ENCODE results near the gene SOCS2. TPM values are rescaled to one million over a fixed set of nuclear protein-coding genes. Genes with fewer than 3 reads are reported as not detected.

Gene SOCS2
- total and polyA plus RNA-seq, 2 of the 13 experiments (the other 11 are each of a cell fraction or from before 2014, with no cell fraction given) = 0.62 to 1.5 TPM

GRCh38 chr12:93570552-93571364 is 1.7 kb upstream of the SOCS2 start (continued):
- no peak for TF ChIP-seq ARNTL (CRISPR knock-in tag; IDR thresholded peaks at IDR 0.05)
- TF ChIP-seq SNAPC5 (CRISPR knock-in tag; IDR thresholded peaks at IDR 0.05; ENCODE audit: borderline replicate concordance) = no peak
- no peak for TF ChIP-seq ARNT (IDR thresholded peaks at IDR 0.05)
- peak; percentile 53; the same call in 1 of the 2 replicates for TF ChIP-seq ZNF512B (CRISPR knock-in tag; IDR thresholded peaks at IDR 0.05; ENCODE audit: borderline replicate concordance)
- 0 out of 2 replicates have a peak, but pooled peaks have one; percentile 22 for TF ChIP-seq ISL2 (CRISPR knock-in tag; IDR thresholded peaks at IDR 0.05)
- TF ChIP-seq ZNF224 (CRISPR knock-in tag; IDR thresholded peaks at IDR 0.05) = peak; percentile 48; the same call in 1 of the 2 replicates
- no peak for TF ChIP-seq PHB2 (IDR thresholded peaks at IDR 0.05; ENCODE audit: partially characterized antibody)
- TF ChIP-seq ZNF296 (CRISPR knock-in tag; conservative IDR thresholded peaks at IDR 0.05) = no peak
- TF ChIP-seq ZNF564 (CRISPR knock-in tag; IDR thresholded peaks at IDR 0.05) = no peak
- no peak; the same call in 1 of the 2 replicates for TF ChIP-seq ATF3 (CRISPR knock-in tag; IDR thresholded peaks at IDR 0.05)
- TF ChIP-seq SAP130 (CRISPR knock-in tag; IDR thresholded peaks at IDR 0.05; ENCODE audit: low read depth) = peak; percentile 43
- TF ChIP-seq ZNF263 (CRISPR knock-in tag; IDR thresholded peaks at IDR 0.05) = no peak; the same call in 1 of the 2 replicates
- TF ChIP-seq NCOR1 (IDR thresholded peaks at IDR 0.05; ENCODE audit: borderline replicate concordance, low read length) = peak; percentile 51; the same call in 1 of the 2 replicates
- no peak for TF ChIP-seq SMAD9 (CRISPR knock-in tag; IDR thresholded peaks at IDR 0.05)
- TF ChIP-seq SNAI1 (CRISPR knock-in tag; IDR thresholded peaks at IDR 0.05; ENCODE audit: borderline replicate concordance) = 0 out of 2 replicates have a peak, but pooled peaks have one; percentile 19
- TF ChIP-seq ZNF749 (CRISPR knock-in tag; IDR thresholded peaks at IDR 0.05; ENCODE audit: borderline replicate concordance) = peak; percentile 61; the same call in 1 of the 2 replicates
- TF ChIP-seq ZBTB1 (CRISPR knock-in tag; IDR thresholded peaks at IDR 0.05; ENCODE audit: borderline replicate concordance) = no peak
- TF ChIP-seq IKZF4 (CRISPR knock-in tag; IDR thresholded peaks at IDR 0.05; ENCODE audit: borderline replicate concordance, low read depth, not compliant biosample characterization) = no peak
- peak; percentile 76; the same call in 1 of the 2 replicates for TF ChIP-seq ZNF276 (CRISPR knock-in tag; IDR thresholded peaks at IDR 0.05; ENCODE audit: low read depth)
- peak; percentile 18; the same call in 1 of the 2 replicates for TF ChIP-seq SPEN (CRISPR knock-in tag; IDR thresholded peaks at IDR 0.05; ENCODE audit: low read depth)
- TF ChIP-seq E2F5 (CRISPR knock-in tag; conservative IDR thresholded peaks at IDR 0.05) = no peak
- TF ChIP-seq EZH2 (conservative IDR thresholded peaks at IDR 0.05; ENCODE audit: low read depth, low read length) = peak; percentile 42
- peak; percentile 69; the same call in 1 of the 2 replicates for TF ChIP-seq KDM5B (CRISPR knock-in tag; IDR thresholded peaks at IDR 0.05; ENCODE audit: borderline replicate concordance)
- peak; percentile 31; the same call in 1 of the 2 replicates for TF ChIP-seq CBX5 (CRISPR knock-in tag; IDR thresholded peaks at IDR 0.05; ENCODE audit: borderline replicate concordance)
